GM23248 (cell line): ENCODE results near the gene SFT2D2.

Source experiments
- EZH2 ChIP-seq: fragments of 200-600 bp; sonication (generic); IDR thresholded peaks from 2 replicates; pipeline ENCODE4 v1.6.1; 2018; ENCODE audit warnings: antibody characterized with exemption, mild to moderate bottlenecking; ENCODE audit not compliant: insufficient read depth, poor library complexity, severe bottlenecking
- EZH2phosphoT487 ChIP-seq: fragments of 200-600 bp; sonication (generic); IDR thresholded peaks from 2 replicates; pipeline ENCODE4 v1.6.1; 2018; ENCODE audit warnings: antibody characterized with exemption, moderate library complexity, mild to moderate bottlenecking, low read depth; ENCODE audit not compliant: insufficient read depth

DNA sequence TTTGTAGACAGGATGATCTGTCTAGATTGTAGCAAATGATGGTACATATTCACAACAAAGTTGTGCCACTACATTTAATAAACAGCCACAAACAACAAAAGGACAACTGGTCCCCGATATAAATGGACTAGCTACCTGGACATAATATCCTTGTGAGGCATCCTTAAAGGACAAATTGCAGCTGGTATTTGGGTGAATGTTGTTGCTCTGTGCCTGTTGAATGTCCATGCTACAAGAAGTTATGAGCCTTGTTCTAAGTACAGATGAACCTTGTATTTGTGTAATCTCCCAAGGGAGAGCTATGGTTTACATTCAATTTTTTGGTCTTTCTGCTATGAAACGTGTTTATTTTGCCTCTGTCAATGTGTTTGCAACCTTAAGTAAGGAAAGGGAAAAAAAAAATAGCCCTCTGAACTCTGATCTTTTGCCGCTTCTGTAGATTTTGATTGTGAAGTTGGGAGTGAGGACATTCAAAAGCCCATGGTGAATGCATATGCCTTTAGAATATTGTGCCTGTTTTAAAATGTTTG, 26.5 kb downstream of the SFT2D2 start:
- TF ChIP-seq EZH2 = no peak
- no peak for TF ChIP-seq EZH2phosphoT487
